Left ventricle myocardium superior (tissue), 1 donor: ENCODE data around the gene PLEKHA6. TPM values are rescaled to one million over a fixed set of nuclear protein-coding genes. Genes with fewer than 3 reads are reported as not detected.
A peak's percentile ranks its signal among the peaks of the same experiment; 100 is the strongest.

Source experiments
- ATAC-seq: fragments of 200-7000 bp; cut with Tn5 transposase; one replicate; pipeline ENCODE4 v1.9.1; 2020; ENCODE audit warnings: mild to moderate bottlenecking, moderate library complexity
- DNase-seq: peaks from one replicate; pipeline ENCODE4 v3.0.0-alpha.2; 2020
- intact Hi-C: fragments of 100-400 bp; cut with micrococcal nuclease; formaldehyde crosslinking; loops from one replicate; pipeline ENCODE4 v1.11.0; 2022
- total RNA-seq: library from RNA; stranded (reverse); fragmentation: NEBNext Ultra II Directional; extraction: Animal tissue kit (Norgen Biotek cat#: 25700); gene quantifications from one replicate; pipeline ENCODE4 v1.2.1, GENCODE V29; 2021
- donor health status: DM: no; HTN: yes; CAD: no; lungs with severe emphysema.

The PLEKHA6 gene
- total RNA-seq, 1 donor from 2014 or later: 21.6 TPM

- intact Hi-C loops: no loop called here
- DNase-seq: no peak
- ATAC-seq: no peak
These were observed 627 bp downstream of the PLEKHA6 start for GRCh38 chr1:204359131-204359473.

- intact Hi-C loops: no loop called here
- DNase-seq (no peak), ATAC-seq (no peak)
These were observed 1.1 kb downstream of the PLEKHA6 start for GRCh38 chr1:204358605-204359004.

GRCh38 chr1:204357551-204358490, 1.9 kb downstream of the PLEKHA6 start:
- ATAC-seq: peak; percentile 69
- intact Hi-C loops: no loop called here
- peak; percentile 60 for DNase-seq

- intact Hi-C loops: no loop called here
- no peak for ATAC-seq
- DNase-seq: no peak
These were observed 2.7 kb downstream of the PLEKHA6 start for GRCh38 chr1:204356997-204357396.

- intact Hi-C loops: no loop called here
- DNase-seq: no peak
- ATAC-seq: no peak
These were observed 3.8 kb downstream of the PLEKHA6 start for GRCh38 chr1:204355913-204356312.

- intact Hi-C loops: no loop called here
- ATAC-seq (no peak), DNase-seq (no peak)
These were observed 5.2 kb downstream of the PLEKHA6 start for GRCh38 chr1:204354579-204354978.

- intact Hi-C loops: no loop called here
- no peak for DNase-seq
- ATAC-seq: no peak
These were observed 6.4 kb downstream of the PLEKHA6 start for GRCh38 chr1:204353213-204353910.

GRCh38 chr1:204350857-204351573, 8.7 kb downstream of the PLEKHA6 start:
- DNase-seq (peak; percentile 88), ATAC-seq (peak; percentile 52)
- intact Hi-C loops: no loop called here

GRCh38 chr1:204350312-204350711, 9.4 kb downstream of the PLEKHA6 start:
- DNase-seq (no peak), ATAC-seq (no peak)
- intact Hi-C loops: no loop called here

- intact Hi-C loops: no loop called here
- DNase-seq: no peak
These were observed 10.1 kb downstream of the PLEKHA6 start for GRCh38 chr1:204349602-204350001.

GRCh38 chr1:204348722-204349121, 11.0 kb downstream of the PLEKHA6 start:
- DNase-seq (peak; percentile 86), ATAC-seq (peak; percentile 92)
- intact Hi-C loops: no loop called here

More at GRCh38 chr1:204349602-204350001, 10.1 kb downstream of the PLEKHA6 start:
- no peak for ATAC-seq

- ATAC-seq: no peak
- intact Hi-C loops: no loop called here
- DNase-seq: no peak
These were observed 11.5 kb downstream of the PLEKHA6 start for GRCh38 chr1:204348242-204348641.

- intact Hi-C loops: no loop called here
- no peak for DNase-seq
- no peak for ATAC-seq
These were observed 13.6 kb downstream of the PLEKHA6 start for GRCh38 chr1:204345941-204346645.

- intact Hi-C loops: no loop called here
- no peak for ATAC-seq
- DNase-seq: no peak
These were observed 14.3 kb downstream of the PLEKHA6 start for GRCh38 chr1:204345438-204345841.

GRCh38 chr1:204344665-204345355, 14.9 kb downstream of the PLEKHA6 start:
- DNase-seq: no peak
- intact Hi-C loops: no loop called here

GRCh38 chr1:204343802-204344201, 15.9 kb downstream of the PLEKHA6 start:
- ATAC-seq (no peak), DNase-seq (no peak)
- intact Hi-C loops: no loop called here

More at GRCh38 chr1:204344665-204345355, 14.9 kb downstream of the PLEKHA6 start:
- ATAC-seq: no peak

- intact Hi-C loops: no loop called here
- ATAC-seq (no peak), DNase-seq (no peak)
These were observed 16.5 kb downstream of the PLEKHA6 start for GRCh38 chr1:204343247-204343646.

GRCh38 chr1:204342310-204342709, 17.4 kb downstream of the PLEKHA6 start:
- intact Hi-C loops: no loop called here
- no peak for DNase-seq
- ATAC-seq: no peak

- intact Hi-C loops: no loop called here
- DNase-seq: no peak
- ATAC-seq: no peak
These were observed 18.3 kb downstream of the PLEKHA6 start for GRCh38 chr1:204341380-204341779.
